Keratinocyte (primary cell): ENCODE data around the gene USP30. TPM values are rescaled to one million over a fixed set of nuclear protein-coding genes. Genes with fewer than 3 reads are reported as not detected.

Experiments
- DNase-seq: peaks from one replicate; pipeline ENCODE4 v3.0.0-alpha.2; 2011; ENCODE audit warnings: low read depth, missing footprints, low spot score
- FAIRE-seq: peaks from 2 replicates; lab custom pipeline; 2011; peaks lifted over from hg19 to GRCh38; lab: Jason Lieb, UNC
- H2AFZ ChIP-seq: 2 replicates; pipeline ENCODE4 v1.6.0; 2012; ENCODE audit warnings: low read length, control low read depth, inconsistent platforms; ENCODE audit not compliant: control insufficient read depth
- H3K27ac ChIP-seq: 2 replicates; pipeline ENCODE4 v1.5.1; 2011; ENCODE audit warnings: low read length; ENCODE audit not compliant: control insufficient read depth, insufficient read depth
- H3K27me3 ChIP-seq: 3 replicates; pipeline ENCODE4 v1.6.0; 2011; ENCODE audit warnings: low read length; ENCODE audit not compliant: control insufficient read depth, insufficient read depth; ENCODE audit errors: extremely low read depth
- H3K36me3 ChIP-seq, 2 experiments: 2 replicates in 1 of 2; 3 replicates in 1 of 2; pipeline ENCODE4 v1.5.1; 2011; ENCODE audit warnings: low read length in 2 of 2, mild to moderate bottlenecking in 1 of 2; ENCODE audit not compliant: control insufficient read depth in 2 of 2, insufficient read depth in 2 of 2; ENCODE audit errors: extremely low read depth in 1 of 2
- H3K4me1 ChIP-seq: 3 replicates; pipeline ENCODE4 v1.5.1; 2011; ENCODE audit warnings: low read length; ENCODE audit not compliant: control insufficient read depth, insufficient read depth; ENCODE audit errors: extremely low read depth
- H3K4me2 ChIP-seq: 3 replicates; pipeline ENCODE4 v1.6.0; 2011; ENCODE audit warnings: low read depth, low read length; ENCODE audit not compliant: control insufficient read depth, insufficient read depth; ENCODE audit errors: extremely low read depth
- H3K4me3 ChIP-seq, 3 experiments: fragments of 200-600 bp in 1 of 3; sonication (generic) in 1 of 3; 2 replicates in 2 of 3; 3 replicates in 1 of 3; pipeline ENCODE4 v1.5.1; 2011 to 2016; ENCODE audit warnings: low read length in 3 of 3, mild to moderate bottlenecking in 3 of 3, control low read depth in 2 of 3, inconsistent platforms in 1 of 3, low read depth in 1 of 3, mixed read lengths in 1 of 3, mixed run types in 1 of 3, moderate library complexity in 1 of 3; ENCODE audit not compliant: control insufficient read depth in 2 of 3, insufficient read depth in 2 of 3; ENCODE audit errors: extremely low read depth in 1 of 3
- H3K79me2 ChIP-seq: 2 replicates; pipeline ENCODE4 v1.6.0; 2012; ENCODE audit warnings: low read length; ENCODE audit not compliant: control insufficient read depth, insufficient read depth
- H3K9ac ChIP-seq: 3 replicates; pipeline ENCODE4 v1.6.0; 2011; ENCODE audit warnings: low read length; ENCODE audit not compliant: control insufficient read depth, insufficient read depth; ENCODE audit errors: extremely low read depth
- H3K9me1 ChIP-seq: 3 replicates; pipeline ENCODE4 v1.6.0; 2011; ENCODE audit warnings: low read length; ENCODE audit not compliant: control insufficient read depth, insufficient read depth; ENCODE audit errors: extremely low read depth
- H3K9me3 ChIP-seq: 2 replicates; pipeline ENCODE4 v1.5.1; 2012; ENCODE audit warnings: low read depth, low read length; ENCODE audit not compliant: control insufficient read depth
- H4K20me1 ChIP-seq: 3 replicates; pipeline ENCODE4 v1.6.0; 2011; ENCODE audit warnings: low read length; ENCODE audit not compliant: control insufficient read depth, insufficient read depth; ENCODE audit errors: extremely low read depth
- CTCF ChIP-seq, 3 experiments: IDR thresholded peaks in 1 of 3; conservative IDR thresholded peaks in 1 of 3; optimal IDR thresholded peaks in 1 of 3; 2 replicates in 2 of 3; 3 replicates in 1 of 3; pipeline versions ENCODE3 to v1.5.1; 2011; ENCODE audit warnings: low read length in 3 of 3, mild to moderate bottlenecking in 3 of 3, moderate library complexity in 2 of 3, control low read depth in 1 of 3, inconsistent platforms in 1 of 3; ENCODE audit not compliant: insufficient read depth in 2 of 3; ENCODE audit errors: extremely low read depth in 1 of 3
- EZH2 ChIP-seq: IDR thresholded peaks from one replicate; pipeline ENCODE4 v1.6.1; 2012; ENCODE audit warnings: inconsistent platforms, mild to moderate bottlenecking, low read length, moderate library complexity
- dilution Hi-C: fragments of 300-500 bp; cut with MboI; formaldehyde crosslinking; loops from one replicate; pipeline ENCODE4 v1.7.0; 2020; ENCODE audit warnings: low sequenced_read_pairs; ENCODE audit not compliant: extremely low pct_ligation_motif_present
- polyA plus RNA-seq, 5 experiments: library from polyadenylated mRNA; depleted of rRNA in 3 of 5; stranded (reverse) in 3 of 5; stranded (forward) in 1 of 5; unstranded in 1 of 5; fragments of >200 nt; gene quantifications; 1 replicate in 1 of 5; 2 replicates in 3 of 5; 3 replicates in 1 of 5; pipeline versions ENCODE4 v1.2.1 to v1.2.3, GENCODE V29; 2011 to 2012; ENCODE audit warnings: missing spikeins in 2 of 5, low read depth in 1 of 5, low replicate concordance in 1 of 5

Gene USP30
- polyA plus RNA-seq, 1 donor (not counting 4 experiments of a cell fraction or from before 2014, with no cell fraction given), result 10.0 TPM

- dilution Hi-C loops, result no loop called here
- Histone ChIP-seq H3K27ac (peak overlapping the region; percentile 55), H3K9me1 (no peaks in the 10 kb centered on the region), H3K4me1 (peaks cover 6% of the 10 kb centered on the region), H4K20me1 (no peaks in the 10 kb centered on the region), H2AFZ (peak overlapping the region; percentile 67), H3K27me3 (no peaks in the 10 kb centered on the region), H3K4me2 (peak overlapping the region; percentile 93), H3K36me3 (peaks cover 6% of the 10 kb centered on the region in 2 experiments), H3K4me3 (peak overlapping the region; percentile 72 to 77 (median 75)), H3K9ac (peak overlapping the region; percentile 70), H3K9me3 (no peaks in the 10 kb centered on the region), H3K79me2 (peaks cover under 1% of the 10 kb centered on the region)
- TF ChIP-seq EZH2 (no peak), CTCF (optimal IDR thresholded peaks at IDR 0.05 in 1 of 3, IDR thresholded peaks at IDR 0.05 in 1 of 3, conservative IDR thresholded peaks at IDR 0.05 in 1 of 3; ENCODE audit: extremely low read depth in 1 of 3, insufficient read depth in 2 of 3, low read length in 3 of 3) (no peak)
- no peak for DNase-seq
- no peak for FAIRE-seq
Measured at GRCh38 chr12:109098183-109098604, 45.8 kb downstream of the USP30 start.

- peak overlapping the region; percentile 55 for H3K27ac ChIP-seq
- H2AFZ ChIP-seq, result peak overlapping the region; percentile 67
- no peaks in the 10 kb centered on the region for H3K9me3 ChIP-seq
- H3K27me3 ChIP-seq, result no peaks in the 10 kb centered on the region
- no peaks in the 10 kb centered on the region for H3K79me2 ChIP-seq
- dilution Hi-C loops, result no loop called here
- H3K4me3 ChIP-seq, result peak overlapping the region; percentile 72 to 77 (median 75)
- FAIRE-seq, result no peak
- H3K4me1 ChIP-seq, result peaks cover 6% of the 10 kb centered on the region
- no peak for TF ChIP-seq CTCF (optimal IDR thresholded peaks at IDR 0.05 in 1 of 3, IDR thresholded peaks at IDR 0.05 in 1 of 3, conservative IDR thresholded peaks at IDR 0.05 in 1 of 3; ENCODE audit: extremely low read depth in 1 of 3, insufficient read depth in 2 of 3, low read length in 3 of 3)
- no peak for TF ChIP-seq EZH2
- peak overlapping the region; percentile 70 for H3K9ac ChIP-seq
- H3K4me2 ChIP-seq, result peak overlapping the region; percentile 93
- H4K20me1 ChIP-seq, result no peaks in the 10 kb centered on the region
- H3K36me3 ChIP-seq, result peaks cover 6 to 9% of the 10 kb centered on the region in 2 experiments
- no peaks in the 10 kb centered on the region for H3K9me1 ChIP-seq
- no peak for DNase-seq
Measured at GRCh38 chr12:109098651-109099050, 46.3 kb downstream of the USP30 start.
